PFSK-1 (cell line): ENCODE results near the gene PAQR8.

Experiments
- FOXP2 ChIP-seq: optimal IDR thresholded peaks from 2 replicates; pipeline ENCODE3; 2011; ENCODE audit warnings: borderline replicate concordance, control low read depth, inconsistent platforms; ENCODE audit not compliant: insufficient read depth; ENCODE audit errors: extremely low read length, extremely low read depth
- POLR2AphosphoS5 ChIP-seq: IDR thresholded peaks from 2 replicates; pipeline ENCODE4 v1.6.1; 2012; ENCODE audit warnings: low read depth, mild to moderate bottlenecking, control low read depth, low read length, moderate library complexity
- SIN3A ChIP-seq: IDR thresholded peaks from 2 replicates; pipeline ENCODE4 v1.6.1; 2012; ENCODE audit warnings: mild to moderate bottlenecking, low read length, moderate library complexity, borderline replicate concordance; ENCODE audit not compliant: insufficient read depth

DNA sequence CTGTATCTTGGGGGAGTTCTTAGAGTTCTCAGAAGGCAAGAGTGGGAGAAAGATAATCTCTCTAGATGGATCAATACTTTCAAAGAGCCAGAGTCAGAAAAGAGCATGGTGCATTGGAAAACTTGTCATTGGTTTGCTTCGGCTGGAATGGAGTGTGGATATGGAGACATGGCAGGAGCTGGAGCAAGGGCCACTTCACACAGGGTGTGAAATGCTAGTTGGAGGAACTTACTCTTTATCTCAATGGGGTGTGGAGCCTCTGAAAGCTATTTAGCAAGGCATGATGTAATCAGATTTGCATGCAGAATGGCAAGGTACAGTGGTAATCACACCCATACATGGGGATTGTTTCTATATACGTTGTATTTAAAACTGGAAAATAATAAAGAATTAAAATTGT, 31.5 kb upstream of the PAQR8 start:
- no peak for TF ChIP-seq POLR2AphosphoS5
- no peak for TF ChIP-seq SIN3A
- TF ChIP-seq FOXP2, result no peak
